Putamen (tissue), 1 donor: ENCODE measurements around the gene TTC39C.
A peak's percentile ranks its signal among the peaks of the same experiment; 100 is the strongest.

Experiments used
- DNase-seq: peaks from one replicate; pipeline ENCODE4 v3.0.0-alpha.2; 2016; ENCODE audit warnings: low spot score

TTC39C gene

GRCh38 chr18:24014062-24014985, at the start of gene TTC39C:
TSS of gene TTC39C (plus strand) at chr18:24014754. CDS start at chr18:24014872, 118 bp downstream.
- DNase-seq: peak; percentile 24

DNA sequence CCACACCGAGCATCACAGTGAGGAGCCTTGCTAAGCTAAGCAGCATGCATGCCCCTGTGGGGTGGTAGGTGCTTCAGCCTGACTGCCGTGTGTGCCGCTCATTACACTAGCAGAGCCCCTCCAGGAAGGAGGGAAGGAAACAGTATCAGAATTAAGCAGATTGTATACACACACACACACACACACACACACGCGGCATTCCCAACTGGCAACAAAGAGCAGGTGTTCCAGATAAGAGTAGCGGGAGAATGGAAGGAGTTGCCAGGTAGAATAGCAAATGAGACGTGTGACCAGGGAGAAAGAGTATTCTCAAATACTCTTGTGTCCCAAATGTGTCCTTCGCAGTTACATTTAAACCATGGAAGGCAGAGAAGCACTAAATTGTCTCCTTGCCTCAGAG, 47.6 kb upstream of the TTC39C start:
- no peak for DNase-seq

GRCh38 chr18:23967321-23968089, 47.0 kb upstream of the TTC39C start:
- no peak for DNase-seq

DNA sequence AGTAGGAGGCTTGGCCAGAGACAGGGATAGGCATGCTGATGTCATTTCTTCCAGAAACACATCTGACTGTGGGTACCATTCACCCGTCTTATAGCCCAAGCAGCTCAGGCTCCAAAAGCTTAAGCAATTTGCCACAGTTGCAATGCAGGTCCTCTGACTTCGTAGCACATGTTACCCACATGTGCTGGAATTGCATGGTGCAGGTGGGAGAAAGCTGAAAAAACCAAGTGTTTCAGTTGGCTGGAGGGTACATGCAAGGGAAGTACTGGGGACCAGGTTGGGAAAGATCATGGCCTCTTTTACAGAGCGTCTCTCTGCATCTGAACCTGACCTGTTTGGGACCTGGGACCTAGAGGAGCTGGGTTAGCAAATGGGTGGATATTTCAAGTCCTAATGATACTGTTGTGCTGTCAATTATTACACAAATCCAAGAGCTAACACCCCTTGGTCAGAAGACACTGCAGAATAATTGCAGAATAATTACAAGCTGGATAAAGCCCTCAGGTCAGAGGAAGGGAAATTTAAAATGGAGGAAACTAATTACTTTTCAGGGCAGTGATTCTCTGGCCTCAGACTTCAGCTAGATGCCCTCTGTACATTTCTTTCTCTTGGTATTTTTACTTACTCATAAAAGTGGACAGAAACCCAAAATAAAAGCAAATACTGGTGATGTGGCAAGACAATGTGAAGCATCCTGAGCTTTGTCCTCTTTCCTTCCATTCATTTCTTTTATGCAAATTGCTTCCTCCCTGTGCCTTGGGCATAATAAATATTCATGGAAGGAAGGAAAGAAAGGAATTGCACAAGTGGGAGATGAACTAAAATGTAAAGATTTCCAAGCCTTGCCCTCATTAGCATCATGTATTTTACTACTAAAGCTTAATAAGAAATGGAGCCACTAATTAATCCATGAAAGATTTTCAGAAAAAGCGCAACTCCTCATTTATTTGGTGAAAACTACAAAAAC, 45.6 kb upstream of the TTC39C start:
- no peak for DNase-seq

- no peak for DNase-seq
Measured at GRCh38 chr18:23969664-23970063, 44.9 kb upstream of the TTC39C start.

- no peak for DNase-seq
Measured at GRCh38 chr18:23970161-23971096, 44.1 kb upstream of the TTC39C start.

- no peak for DNase-seq
Measured at GRCh38 chr18:23971097-23971440, 43.5 kb upstream of the TTC39C start.

DNA sequence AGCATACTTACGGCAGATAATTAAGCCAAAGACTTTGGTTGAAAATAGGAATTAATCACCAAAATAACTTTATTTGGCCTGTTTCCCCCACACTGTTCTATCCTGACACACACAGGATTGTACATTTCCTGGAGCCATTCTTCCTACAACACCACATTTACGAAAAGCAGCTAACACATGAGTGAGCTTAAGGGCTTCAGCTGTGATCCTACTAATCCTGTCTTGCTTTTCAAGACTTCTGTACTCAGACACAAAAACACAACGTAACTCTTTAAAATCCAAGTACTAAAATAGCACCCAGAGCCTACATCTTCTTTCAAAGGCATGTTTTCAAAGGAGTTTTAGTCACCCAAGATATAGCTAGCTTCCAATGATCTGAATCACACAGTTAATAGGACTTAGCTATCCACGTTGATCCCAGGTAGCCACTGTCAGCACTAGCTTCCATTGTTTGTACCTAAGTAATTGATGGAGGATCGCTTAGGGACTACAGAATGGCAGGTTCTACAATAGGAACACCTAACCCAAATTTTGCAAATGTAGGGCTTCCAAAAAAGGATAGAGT, 42.8 kb upstream of the TTC39C start:
- no peak for DNase-seq

- peak; percentile 40 for DNase-seq
Measured at GRCh38 chr18:23972453-23972852, 42.1 kb upstream of the TTC39C start.

GRCh38 chr18:23977103-23977502, 37.5 kb upstream of the TTC39C start:
- no peak for DNase-seq

DNA sequence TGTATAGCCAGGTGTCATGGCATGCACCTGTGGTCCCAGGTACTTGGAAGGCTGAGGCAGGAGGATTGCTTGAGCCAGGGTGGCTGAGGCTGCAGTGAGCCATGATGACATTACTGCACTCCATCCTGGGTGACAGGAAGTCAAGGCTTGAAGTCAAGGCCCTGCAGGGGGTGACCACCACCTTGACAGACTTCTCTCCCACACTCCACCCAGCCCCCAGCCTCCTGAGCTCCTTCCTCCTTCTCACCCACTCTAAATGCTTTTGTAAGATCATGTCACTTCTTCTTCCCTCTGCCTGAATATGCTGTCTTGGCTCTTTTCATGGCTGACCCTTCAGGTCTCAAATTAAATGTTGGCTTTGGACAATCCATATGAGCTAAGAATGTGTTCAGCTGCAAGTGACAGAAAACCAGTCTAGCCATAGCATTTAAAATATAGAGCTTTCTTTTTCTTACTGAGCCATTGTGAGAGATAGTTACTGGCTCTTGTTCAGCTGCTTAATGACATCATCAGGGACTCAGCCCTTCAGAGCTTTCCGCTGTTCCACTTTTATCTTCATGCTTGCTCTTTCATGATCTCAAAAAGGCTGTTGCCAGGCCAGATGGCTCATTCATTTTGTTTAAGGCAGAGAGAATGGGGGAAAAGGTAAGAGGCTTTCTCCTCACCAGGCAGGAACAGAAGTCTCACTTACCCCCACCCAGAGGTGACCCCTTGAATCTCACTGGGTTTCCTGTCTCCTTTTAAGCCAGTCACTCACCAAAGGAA, 36.7 kb upstream of the TTC39C start:
- no peak for DNase-seq

GRCh38 chr18:23981369-23981980, 33.1 kb upstream of the TTC39C start:
- DNase-seq: no peak

DNA sequence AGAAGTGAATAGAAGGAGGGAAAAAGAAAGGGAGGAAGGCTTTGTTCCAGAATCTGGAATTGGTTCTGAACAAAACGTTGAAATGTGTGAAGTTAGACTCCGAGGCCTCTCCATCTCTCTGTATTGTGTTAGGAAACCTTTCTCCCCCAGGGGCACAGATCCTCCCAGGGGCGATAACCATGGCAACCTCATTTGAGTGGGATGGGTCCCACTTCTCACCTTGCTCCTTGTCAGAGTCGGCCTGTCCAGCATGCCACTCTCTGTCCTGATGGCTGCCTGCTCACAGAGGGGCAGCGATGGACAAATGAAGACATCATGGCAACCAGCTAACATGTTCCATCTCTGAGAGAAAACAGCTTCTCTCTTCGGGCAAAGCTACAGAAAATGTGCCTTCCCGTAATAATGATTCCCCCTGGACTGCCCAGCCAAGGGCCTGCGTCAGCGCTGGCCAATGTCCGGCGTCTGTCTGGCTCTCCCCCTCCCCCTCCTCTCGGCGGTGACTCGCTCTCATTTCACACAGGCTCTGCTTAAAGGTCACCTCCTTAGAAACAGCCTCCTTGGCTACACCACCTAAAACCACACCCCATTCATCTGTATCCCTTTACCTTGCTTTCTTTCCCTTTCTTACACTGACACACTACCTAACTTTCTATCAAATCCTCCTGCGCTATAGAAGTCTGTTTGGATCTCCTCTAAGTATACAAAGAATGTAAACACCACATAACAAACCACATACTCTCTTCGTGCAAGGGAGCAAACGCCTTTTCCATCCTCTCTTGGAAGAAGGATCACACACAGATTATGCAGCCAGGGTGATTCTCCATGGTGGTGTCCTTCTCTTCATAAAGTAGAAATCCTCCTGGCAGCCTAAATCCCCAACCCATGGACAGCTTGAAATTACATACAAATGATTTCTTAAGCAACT, 32.1 kb upstream of the TTC39C start:
- DNase-seq: no peak

GRCh38 chr18:23983112-23983511, 31.4 kb upstream of the TTC39C start:
- DNase-seq: no peak

GRCh38 chr18:23986600-23987359, 27.8 kb upstream of the TTC39C start:
- DNase-seq: no peak

DNA sequence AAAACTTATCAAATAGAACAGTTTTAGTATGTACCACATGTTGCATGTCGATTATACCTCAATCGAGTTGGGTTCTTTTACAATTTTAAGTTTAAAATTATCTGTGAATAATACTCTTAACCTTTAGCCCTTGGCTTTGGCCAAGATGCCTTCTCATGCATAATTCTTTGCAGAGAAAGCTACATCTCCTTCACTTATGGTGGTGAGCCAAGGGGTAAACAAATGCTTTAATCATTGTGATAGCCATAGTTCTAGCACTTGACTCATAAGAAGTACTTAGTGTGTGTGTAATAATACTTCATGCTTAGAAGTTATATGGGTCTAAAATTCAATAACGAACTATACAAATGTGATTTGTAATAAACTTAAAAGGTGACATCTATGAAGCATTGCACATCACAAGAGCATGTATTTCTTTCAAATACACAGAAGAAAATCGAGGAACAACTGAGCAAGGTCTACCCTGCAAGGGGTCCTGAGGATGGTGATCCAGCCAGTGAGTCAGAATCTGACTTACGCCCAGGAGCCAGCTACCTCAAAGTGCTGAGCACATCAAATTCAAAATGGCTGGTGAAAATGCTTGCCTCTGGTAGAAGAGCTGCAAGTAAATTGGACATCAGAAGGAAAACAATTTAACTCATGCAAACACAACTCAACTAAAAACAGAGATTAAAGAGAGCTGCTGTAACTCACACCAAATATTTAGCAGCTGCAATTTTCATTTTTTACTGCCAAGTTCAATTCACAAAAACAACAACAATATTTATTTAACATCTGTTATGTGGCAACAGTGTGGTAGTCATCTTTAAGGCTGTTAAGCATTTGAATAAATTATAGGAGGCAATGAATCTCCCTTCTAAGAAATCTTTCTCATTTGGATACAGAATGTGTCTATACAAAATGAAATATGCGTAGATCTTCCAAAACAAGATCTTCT, 23.8 kb upstream of the TTC39C start:
- no peak for DNase-seq
